SU-DHL-6 (cell line): Measurements from ENCODE around the gene LGALS8.

Experiments used
- CTCF ChIP-seq: fragments of 200-600 bp; sonication (generic); IDR thresholded peaks from one replicate; pipeline ENCODE4 v1.5.1; 2017; ENCODE audit warnings: antibody characterized with exemption, mild to moderate bottlenecking, low read length, moderate library complexity; ENCODE audit not compliant: insufficient read depth, poor library complexity, severe bottlenecking
- EZH2phosphoT487 ChIP-seq: fragments of 200-600 bp; sonication (generic), shearing (Covaris generic); conservative IDR thresholded peaks from 2 replicates; pipeline ENCODE4 v1.6.1; 2018; ENCODE audit warnings: mild to moderate bottlenecking, antibody characterized with exemption, low read length, moderate library complexity, mixed read lengths

- no peak for TF ChIP-seq CTCF
- no peak for TF ChIP-seq EZH2phosphoT487
Observed at GRCh38 chr1:236530286-236530685, 6.5 kb downstream of the LGALS8 start.
